Stimulated activated effector memory CD8-positive, alpha-beta T cell treated with anti-CD3 and anti-CD28 coated beads, Interleukin-12 subunit alpha, Interleukin-12 subunit beta, amount 100 ng/mL, for 72 hours (primary cell): Measurements from ENCODE around the gene RTF2.
"Not testable (repeated sequence)": the region's sequence is repeated elsewhere in the genome, so short reads cannot be mapped to it uniquely, and the experiment has no call there.

Experiments
- ATAC-seq: fragments of 150-1000 bp; cut with Tn5 transposase; 2 replicates; pipeline ENCODE4 v1.10.0; 2021
- DNase-seq, 2 donors: peaks; one replicate each; pipeline ENCODE4 v3.0.0; 2021 to 2022; ENCODE audit warnings: low spot score in 2 of 2
- H3K27ac Mint-ChIP-seq: one replicate; pipeline ENCODE4 v1.8.0; 2022; ENCODE audit warnings: mild to moderate bottlenecking, mixed read lengths
- H3K36me3 Mint-ChIP-seq: one replicate; pipeline ENCODE4 v1.8.0; 2022; ENCODE audit warnings: mild to moderate bottlenecking, mixed read lengths
- H3K4me1 Mint-ChIP-seq: one replicate; pipeline ENCODE4 v1.8.0; 2022; ENCODE audit warnings: mixed read lengths
- H3K4me3 Mint-ChIP-seq: one replicate; pipeline ENCODE4 v1.8.0; 2022; ENCODE audit warnings: mild to moderate bottlenecking, mixed read lengths
- H3K9me3 Mint-ChIP-seq: one replicate; pipeline ENCODE4 v1.8.0; 2022; ENCODE audit warnings: mixed read lengths

RTF2 gene

GRCh38 chr20:56532946-56533345 lies 64.5 kb downstream of the RTF2 start, which contains the start of gene FAM209B:
FAM209B (plus strand) TSS chr20:56533246; CDS start chr20:56533342, 96 bp downstream.
- not testable (repeated sequence) for H3K9me3 Mint-ChIP-seq, ATAC-seq, H3K36me3 Mint-ChIP-seq, H3K4me3 Mint-ChIP-seq, H3K4me1 Mint-ChIP-seq, DNase-seq, H3K27ac Mint-ChIP-seq

- H3K36me3 Mint-ChIP-seq: no peaks in the 10 kb centered on the region
- no peaks in the 10 kb centered on the region for H3K9me3 Mint-ChIP-seq
- no peak overlapping the region for H3K4me3 Mint-ChIP-seq
- no peak overlapping the region for H3K27ac Mint-ChIP-seq
- no peak for ATAC-seq
- H3K4me1 Mint-ChIP-seq: no peaks in the 10 kb centered on the region
- no peak for DNase-seq
Observed at GRCh38 chr20:56537997-56538396, 69.6 kb downstream of the RTF2 start.

- Mint-ChIP-seq H3K4me1 (no peaks in the 10 kb centered on the region), H3K27ac (no peak overlapping the region), H3K36me3 (no peaks in the 10 kb centered on the region), H3K9me3 (no peaks in the 10 kb centered on the region), H3K4me3 (no peak overlapping the region)
- no peak for DNase-seq
- ATAC-seq: no peak
Observed at GRCh38 chr20:56540415-56540814, 72.0 kb downstream of the RTF2 start.

GRCh38 chr20:56542489-56543030 lies 74.1 kb downstream of the RTF2 start:
- H3K27ac Mint-ChIP-seq: no peak overlapping the region
- no peaks in the 10 kb centered on the region for H3K36me3 Mint-ChIP-seq
- DNase-seq: no peak
- no peaks in the 10 kb centered on the region for H3K4me1 Mint-ChIP-seq
- no peaks in the 10 kb centered on the region for H3K9me3 Mint-ChIP-seq
- H3K4me3 Mint-ChIP-seq: no peak overlapping the region
- ATAC-seq: no peak

GRCh38 chr20:56551571-56551970 lies 83.1 kb downstream of the RTF2 start:
- ATAC-seq (no peak), DNase-seq (no peak)
- Mint-ChIP-seq H3K4me1 (peaks cover 8% of the 10 kb centered on the region), H3K4me3 (no peak overlapping the region), H3K9me3 (no peaks in the 10 kb centered on the region), H3K27ac (no peak overlapping the region), H3K36me3 (no peaks in the 10 kb centered on the region)

- DNase-seq (no peak), ATAC-seq (no peak)
- Mint-ChIP-seq H3K27ac (no peak overlapping the region), H3K4me1 (peaks cover 8% of the 10 kb centered on the region), H3K4me3 (no peak overlapping the region), H3K36me3 (no peaks in the 10 kb centered on the region), H3K9me3 (no peaks in the 10 kb centered on the region)
Observed at GRCh38 chr20:56552911-56553629, 84.6 kb downstream of the RTF2 start.

- peak overlapping the region; percentile 65 for H3K27ac Mint-ChIP-seq
- H3K4me1 Mint-ChIP-seq: peaks cover 8% of the 10 kb centered on the region
- peak; percentile 79 for ATAC-seq
Observed at GRCh38 chr20:56554869-56555268, 86.4 kb downstream of the RTF2 start.

GRCh38 chr20:56558968-56559367 lies 90.5 kb downstream of the RTF2 start:
- Mint-ChIP-seq H3K4me3 (no peak overlapping the region), H3K27ac (no peak overlapping the region), H3K4me1 (peaks cover 8% of the 10 kb centered on the region)

More at GRCh38 chr20:56554869-56555268, 86.4 kb downstream of the RTF2 start:
- no peak for DNase-seq
- Mint-ChIP-seq H3K4me3 (no peak overlapping the region), H3K36me3 (no peaks in the 10 kb centered on the region), H3K9me3 (no peaks in the 10 kb centered on the region)

GRCh38 chr20:56564526-56564925 lies 96.1 kb downstream of the RTF2 start:
- H3K36me3 Mint-ChIP-seq, H3K27ac Mint-ChIP-seq, H3K4me1 Mint-ChIP-seq, ATAC-seq, DNase-seq, H3K4me3 Mint-ChIP-seq, H3K9me3 Mint-ChIP-seq: not testable (repeated sequence)

More at GRCh38 chr20:56558968-56559367, 90.5 kb downstream of the RTF2 start:
- no peak for ATAC-seq
- no peak for DNase-seq
- H3K36me3 Mint-ChIP-seq: no peaks in the 10 kb centered on the region
- no peaks in the 10 kb centered on the region for H3K9me3 Mint-ChIP-seq

- H3K9me3 Mint-ChIP-seq: no peaks in the 10 kb centered on the region
- H3K4me1 Mint-ChIP-seq: no peaks in the 10 kb centered on the region
- no peak overlapping the region for H3K4me3 Mint-ChIP-seq
- ATAC-seq (no peak), DNase-seq (no peak)
- no peaks in the 10 kb centered on the region for H3K36me3 Mint-ChIP-seq
- no peak overlapping the region for H3K27ac Mint-ChIP-seq
Observed at GRCh38 chr20:56565511-56565910, 97.1 kb downstream of the RTF2 start.

- no peak overlapping the region for H3K27ac Mint-ChIP-seq
- no peaks in the 10 kb centered on the region for H3K36me3 Mint-ChIP-seq
- H3K9me3 Mint-ChIP-seq: no peaks in the 10 kb centered on the region
- ATAC-seq (no peak), DNase-seq (no peak)
- H3K4me3 Mint-ChIP-seq: no peak overlapping the region
- no peaks in the 10 kb centered on the region for H3K4me1 Mint-ChIP-seq
Observed at GRCh38 chr20:56566621-56567020, 98.2 kb downstream of the RTF2 start.
